ENCODE results near the gene MYT1. TPM values are rescaled to one million over a fixed set of nuclear protein-coding genes. Genes with fewer than 3 reads are reported as not detected.

MYT1 gene
- total RNA-seq, 1 experiment from 2014 or later: 7.1 TPM

DNA sequence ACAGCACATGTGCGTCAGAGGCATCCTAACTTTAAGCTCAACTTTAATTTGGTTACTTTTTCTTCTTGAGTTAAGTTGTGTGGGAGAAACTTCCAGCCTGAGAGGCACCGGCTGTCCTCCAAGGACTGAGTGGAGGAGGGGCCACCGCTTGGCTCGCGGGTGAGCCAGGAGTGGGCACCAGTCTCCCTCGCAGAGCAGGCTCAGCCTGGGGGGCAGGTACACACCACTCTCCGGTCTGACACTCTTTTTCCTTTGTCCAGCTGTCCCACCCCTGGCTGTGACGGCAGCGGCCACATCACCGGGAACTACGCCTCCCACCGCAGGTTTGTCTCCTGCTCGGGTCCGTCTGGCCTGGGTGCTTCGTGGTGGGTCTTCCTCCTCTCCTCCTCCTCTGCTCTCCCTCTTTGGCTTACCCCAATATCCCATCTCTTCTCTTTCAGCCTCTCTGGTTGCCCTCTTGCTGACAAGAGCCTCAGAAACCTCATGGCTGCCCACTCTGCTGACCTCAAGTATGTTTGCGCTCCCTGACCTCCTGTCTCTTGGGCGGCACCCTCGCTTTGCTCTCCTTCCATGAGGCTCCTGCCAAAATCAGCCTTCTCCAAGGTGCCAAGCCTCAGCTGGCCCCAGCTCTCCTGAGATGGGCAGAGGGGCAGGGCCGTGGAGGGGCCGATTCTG is 58.7 kb downstream of the MYT1 start:
- Histone ChIP-seq H3K79me2 (ENCODE audit: insufficient read depth, low read length) (no peaks in the 10 kb centered on the region), H3K27ac (ENCODE audit: low read depth, low read length) (no peak overlapping the region), H3K36me3 (ENCODE audit: control insufficient read depth in 1 of 2, insufficient read depth in 2 of 2, low read length in 2 of 2) (no peaks in the 10 kb centered on the region), H3K4me3 (replicated peaks in 1 of 2; ENCODE audit: low read depth in 1 of 2, low read length in 2 of 2) (no peak overlapping the region), H3K27me3 (ENCODE audit: insufficient read depth, low read length) (no peaks in the 10 kb centered on the region), H2AFZ (ENCODE audit: low read depth, low read length, poor library complexity, severe bottlenecking) (no peak overlapping the region), H3K4me2 (ENCODE audit: low read length) (no peak overlapping the region), H3K4me1 (ENCODE audit: control insufficient read depth in 1 of 2, insufficient read depth in 2 of 2, low read length in 2 of 2) (no peaks in the 10 kb centered on the region), H4K20me1 (ENCODE audit: insufficient read depth) (no peaks in the 10 kb centered on the region), H3K9me2 (ENCODE audit: insufficient read depth) (no peaks in the 10 kb centered on the region), H3K9ac (ENCODE audit: low read length) (no peak overlapping the region), H3K9me3 (ENCODE audit: control insufficient read depth in 1 of 2, insufficient read depth in 1 of 2, low read depth in 1 of 2, low read length in 2 of 2) (no peaks in the 10 kb centered on the region)
- intact Hi-C loops (cut with micrococcal nuclease): no loop called here
- RAD21 ChIA-PET (ENCODE audit: low non-redundant PET in 1 of 2, low total read pairs in 2 of 2, uncharacterized antibody in 2 of 2, unreplicated experiment in 2 of 2): no interaction called here
- POLR2A ChIA-PET: no interaction called here
- BruUV-seq (replicated peaks): no TSS peak
- no peak for TF ChIP-seq POLR2AphosphoS5 (IDR thresholded peaks at IDR 0.05; ENCODE audit: low read depth, low read length)
- no peak for TF ChIP-seq YY1 (IDR thresholded peaks at IDR 0.05; ENCODE audit: extremely low read depth, insufficient replicate concordance, low read depth, low read length)
- no peak for TF ChIP-seq EZH2phosphoT487 (IDR thresholded peaks at IDR 0.05; ENCODE audit: borderline replicate concordance)
- TF ChIP-seq TCF7L2 (IDR thresholded peaks at IDR 0.05; ENCODE audit: borderline replicate concordance, extremely low read depth, insufficient read depth, insufficient read length): no peak
- TF ChIP-seq JUND (IDR thresholded peaks at IDR 0.05): no peak
- no peak for TF ChIP-seq EGR1 (IDR thresholded peaks at IDR 0.05; ENCODE audit: low read depth)
- no peak for TF ChIP-seq MAX (IDR thresholded peaks at IDR 0.05)
- no peak for TF ChIP-seq RAD21 (IDR thresholded peaks at IDR 0.05; ENCODE audit: low read depth)
- no peak for TF ChIP-seq CBX3 (IDR thresholded peaks at IDR 0.05; ENCODE audit: low read depth)
- no peak for TF ChIP-seq EZH2 (IDR thresholded peaks at IDR 0.05)
- TF ChIP-seq, protein P1, sequence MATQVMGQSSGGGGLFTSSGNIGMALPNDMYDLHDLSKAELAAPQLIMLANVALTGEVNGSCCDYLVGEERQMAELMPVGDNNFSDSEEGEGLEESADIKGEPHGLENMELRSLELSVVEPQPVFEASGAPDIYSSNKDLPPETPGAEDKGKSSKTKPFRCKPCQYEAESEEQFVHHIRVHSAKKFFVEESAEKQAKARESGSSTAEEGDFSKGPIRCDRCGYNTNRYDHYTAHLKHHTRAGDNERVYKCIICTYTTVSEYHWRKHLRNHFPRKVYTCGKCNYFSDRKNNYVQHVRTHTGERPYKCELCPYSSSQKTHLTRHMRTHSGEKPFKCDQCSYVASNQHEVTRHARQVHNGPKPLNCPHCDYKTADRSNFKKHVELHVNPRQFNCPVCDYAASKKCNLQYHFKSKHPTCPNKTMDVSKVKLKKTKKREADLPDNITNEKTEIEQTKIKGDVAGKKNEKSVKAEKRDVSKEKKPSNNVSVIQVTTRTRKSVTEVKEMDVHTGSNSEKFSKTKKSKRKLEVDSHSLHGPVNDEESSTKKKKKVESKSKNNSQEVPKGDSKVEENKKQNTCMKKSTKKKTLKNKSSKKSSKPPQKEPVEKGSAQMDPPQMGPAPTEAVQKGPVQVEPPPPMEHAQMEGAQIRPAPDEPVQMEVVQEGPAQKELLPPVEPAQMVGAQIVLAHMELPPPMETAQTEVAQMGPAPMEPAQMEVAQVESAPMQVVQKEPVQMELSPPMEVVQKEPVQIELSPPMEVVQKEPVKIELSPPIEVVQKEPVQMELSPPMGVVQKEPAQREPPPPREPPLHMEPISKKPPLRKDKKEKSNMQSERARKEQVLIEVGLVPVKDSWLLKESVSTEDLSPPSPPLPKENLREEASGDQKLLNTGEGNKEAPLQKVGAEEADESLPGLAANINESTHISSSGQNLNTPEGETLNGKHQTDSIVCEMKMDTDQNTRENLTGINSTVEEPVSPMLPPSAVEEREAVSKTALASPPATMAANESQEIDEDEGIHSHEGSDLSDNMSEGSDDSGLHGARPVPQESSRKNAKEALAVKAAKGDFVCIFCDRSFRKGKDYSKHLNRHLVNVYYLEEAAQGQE (IDR thresholded peaks at IDR 0.05; ENCODE audit: low read depth): no peak
- no peak for TF ChIP-seq FOSL1 (IDR thresholded peaks at IDR 0.05; ENCODE audit: low read depth)
- no peak for TF ChIP-seq ZFX (IDR thresholded peaks at IDR 0.05)
- no peak for TF ChIP-seq ELF1 (IDR thresholded peaks at IDR 0.05; ENCODE audit: borderline replicate concordance, low read depth)
- TF ChIP-seq CTCF (IDR thresholded peaks at IDR 0.05 in 2 of 3, conservative IDR thresholded peaks at IDR 0.05 in 1 of 3; ENCODE audit: borderline replicate concordance in 1 of 3, insufficient read depth in 1 of 3, low read depth in 2 of 3, low read length in 2 of 3): no peak
- no peak for TF ChIP-seq POLR2A (IDR thresholded peaks at IDR 0.05; ENCODE audit: borderline replicate concordance, extremely low read depth, insufficient read depth, insufficient read length)
- no peak for DNase-seq (ENCODE audit: low read depth, low spot score)
- CTCF ChIA-PET: no interaction called here
- no peak for ATAC-seq

All from HCT116 (cell line).